HG03439 (cell line): Measurements from ENCODE around the gene HOXD13.

ENCODE experiments used
- ATAC-seq: cut with Tn5 transposase; IDR thresholded peaks from one replicate; pipeline ENCODE4 v1.9.1; 2021; ENCODE audit warnings: mild to moderate bottlenecking, moderate library complexity; ENCODE audit not compliant: unreplicated experiment

HOXD13 gene

DNA sequence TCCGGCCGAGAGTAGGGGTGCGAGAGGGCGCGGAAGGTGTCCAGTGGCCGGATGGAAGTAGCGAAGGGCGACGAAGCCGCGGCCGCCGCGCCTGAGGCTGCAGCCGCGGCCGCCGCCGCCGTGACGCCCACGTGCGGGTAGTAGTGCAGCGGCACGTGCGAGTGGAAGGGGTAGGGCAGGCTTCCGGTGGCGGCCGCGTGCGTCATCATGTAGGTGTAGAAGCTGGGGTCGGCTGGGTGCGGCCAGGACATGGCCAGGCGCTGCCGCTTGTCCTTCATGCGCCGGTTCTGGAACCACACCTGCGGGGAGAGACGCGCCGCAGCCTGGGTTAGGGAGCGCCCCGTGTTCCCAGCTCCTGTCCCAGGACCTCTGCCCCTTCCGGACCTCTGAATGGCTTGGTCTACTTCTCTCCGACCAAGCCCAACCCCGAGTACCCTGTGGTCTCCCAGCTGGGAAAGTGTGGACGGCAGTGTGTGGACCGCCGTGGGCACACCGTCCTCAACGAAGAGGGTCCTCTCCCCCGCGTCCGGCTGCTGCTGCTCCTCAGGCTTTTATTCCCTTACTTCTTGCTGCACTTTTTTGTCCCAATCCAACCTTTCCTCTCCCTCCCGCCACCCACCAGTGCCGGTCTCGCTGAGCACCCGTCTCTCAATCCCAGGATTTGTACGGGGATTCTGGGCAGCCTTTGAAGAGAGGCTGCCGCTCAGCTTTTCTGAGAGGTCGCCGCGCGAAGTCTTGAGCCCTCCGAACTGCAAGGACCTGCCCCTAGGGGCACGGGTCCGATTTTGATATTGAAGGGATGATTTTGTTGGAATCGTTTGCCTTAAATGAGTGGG is 11.8 kb upstream of the HOXD13 start:
- no peak for ATAC-seq

DNA sequence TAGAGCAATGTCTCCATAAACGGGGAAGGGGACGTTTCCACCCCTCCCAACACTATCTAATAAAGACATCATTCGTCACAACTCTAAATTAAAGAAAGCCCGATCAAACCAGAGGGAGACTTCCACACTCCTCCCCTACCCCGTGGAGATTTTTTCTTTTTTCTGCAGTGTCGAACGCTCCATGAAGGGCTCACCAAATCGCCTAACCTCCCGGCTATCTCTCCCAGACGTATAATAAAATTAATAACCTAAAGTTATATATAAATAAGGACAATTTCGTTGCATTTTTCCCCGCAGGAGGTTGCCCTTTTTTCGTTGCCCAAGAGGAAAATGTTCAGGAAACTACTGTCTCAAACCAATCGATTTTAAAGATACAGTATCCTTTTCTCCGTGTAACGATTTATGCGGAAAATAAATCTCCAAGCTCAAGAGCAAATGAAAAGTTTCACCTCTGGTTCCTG is 11.1 kb upstream of the HOXD13 start:
- ATAC-seq, result no peak

DNA sequence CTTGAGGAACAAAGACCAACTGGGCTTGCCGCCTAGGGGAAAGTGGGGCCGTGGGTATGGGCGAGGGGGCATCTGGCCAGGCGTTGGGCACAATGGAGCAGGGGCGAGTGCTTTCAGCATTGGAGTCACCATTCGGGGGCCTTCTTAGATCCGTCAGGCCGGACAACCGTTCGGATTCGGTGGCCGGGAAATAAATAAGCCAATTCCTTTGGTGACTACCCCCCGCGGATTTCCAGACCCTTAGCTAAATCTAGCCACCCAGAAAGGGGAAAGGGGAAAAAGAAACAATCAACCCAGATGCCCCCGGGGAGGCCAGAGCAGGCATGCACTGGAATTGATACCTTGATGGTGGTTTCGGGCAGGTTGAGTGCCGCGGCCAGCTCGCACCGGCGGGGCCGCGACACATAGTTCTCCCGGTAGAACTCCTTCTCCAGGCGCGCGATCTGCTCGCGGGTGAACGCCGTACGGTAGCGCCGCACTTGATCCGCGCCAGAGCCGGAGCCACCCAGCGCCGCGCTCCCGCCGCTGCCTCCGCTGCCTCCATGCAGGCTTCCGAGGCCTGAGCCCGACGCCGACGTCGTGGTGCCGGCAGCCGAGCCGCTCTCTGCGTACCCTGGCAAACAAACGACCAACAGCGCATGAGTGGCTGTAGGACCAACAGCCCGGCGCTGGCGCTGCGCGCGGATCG is 10.5 kb upstream of the HOXD13 start:
- ATAC-seq, result no peak

DNA sequence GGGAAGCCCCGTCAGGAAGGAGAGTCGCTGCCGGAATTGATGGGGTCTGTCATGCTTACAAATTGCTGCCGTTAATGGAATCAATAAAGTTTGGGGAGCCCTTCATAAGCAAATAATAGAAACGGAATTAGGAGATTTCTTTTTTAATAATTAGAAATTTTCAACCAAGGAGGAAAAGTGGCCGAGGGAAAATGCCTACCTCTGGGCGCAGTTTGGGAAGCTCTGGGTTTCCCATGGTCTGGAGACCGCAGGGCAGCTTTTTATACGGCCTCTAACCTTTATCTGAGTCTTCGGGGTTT is 10.0 kb upstream of the HOXD13 start:
- no peak for ATAC-seq

DNA sequence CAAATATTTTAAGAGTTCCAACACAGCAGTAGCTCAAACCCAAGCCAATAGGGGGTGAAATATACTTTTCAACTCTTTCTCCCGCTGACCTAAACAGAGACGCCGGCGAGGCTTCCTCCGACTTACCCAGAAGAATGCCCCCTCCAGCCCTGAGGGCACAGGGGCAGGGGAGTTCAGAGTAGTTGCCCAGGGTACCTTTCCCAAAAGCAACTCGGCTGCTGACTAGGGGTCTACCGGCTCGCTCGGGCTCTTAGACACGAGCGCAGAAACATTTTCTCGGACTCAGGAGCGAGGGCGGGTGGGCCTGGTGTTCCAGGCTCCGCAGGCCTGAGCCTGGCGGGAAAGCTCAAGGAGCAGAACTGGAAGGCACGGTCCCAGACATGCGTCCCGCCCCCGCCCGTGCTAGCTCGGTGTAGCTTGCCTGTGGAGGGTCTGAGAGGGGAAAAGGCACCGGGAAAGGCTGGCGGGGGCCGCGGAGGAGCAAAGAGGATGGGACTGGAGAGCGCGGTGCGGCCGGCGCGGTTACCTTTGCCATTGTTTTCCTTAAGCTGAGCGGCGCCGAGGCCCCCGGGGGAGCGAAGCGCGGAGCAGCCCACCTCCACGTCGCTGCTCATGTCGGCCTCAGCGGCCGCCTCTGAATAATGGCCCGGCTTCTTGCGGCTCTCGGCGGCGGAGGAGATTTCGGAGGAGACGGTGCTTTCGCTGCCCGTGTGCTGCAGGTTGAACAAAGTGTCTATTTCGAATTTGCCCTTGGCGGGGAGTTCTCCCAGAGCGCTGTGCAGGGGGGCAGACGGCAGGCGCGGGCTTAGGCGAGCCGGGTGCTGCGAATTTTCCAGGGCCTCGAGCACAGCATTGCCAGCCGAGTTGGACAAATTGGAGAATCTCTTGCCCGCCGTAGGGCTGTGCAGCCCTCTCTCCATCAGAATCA is 9.4 kb upstream of the HOXD13 start:
- ATAC-seq, result no peak

DNA sequence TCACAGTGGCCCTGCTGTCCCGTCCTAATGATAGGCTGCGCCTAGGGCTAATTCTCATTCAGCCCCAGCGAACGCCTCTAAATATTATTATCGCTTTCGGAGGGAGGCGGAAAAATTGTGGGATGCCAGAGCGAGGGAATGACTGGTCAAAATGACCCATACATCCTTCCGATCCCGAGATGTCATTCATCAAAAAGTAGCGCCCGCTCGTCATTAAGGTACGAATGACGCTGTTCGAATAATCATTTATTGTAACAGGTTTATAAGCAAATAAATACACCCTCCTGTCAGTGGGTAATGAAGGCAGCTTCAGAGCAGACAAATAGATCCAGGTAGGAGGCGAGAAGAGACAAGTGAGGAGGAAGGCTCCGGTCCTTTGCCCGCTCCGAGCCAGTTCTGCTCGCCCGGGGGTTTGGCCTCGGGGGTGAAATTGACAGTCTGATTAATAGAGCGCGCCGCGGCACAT is 8.7 kb upstream of the HOXD13 start, which contains the start of gene EVX2:
EVX2 (minus strand) TSS at position 167 of the 466 bp plus-strand sequence. CDS start 186 bp downstream, outside the sequence.
- ATAC-seq, result no peak

DNA sequence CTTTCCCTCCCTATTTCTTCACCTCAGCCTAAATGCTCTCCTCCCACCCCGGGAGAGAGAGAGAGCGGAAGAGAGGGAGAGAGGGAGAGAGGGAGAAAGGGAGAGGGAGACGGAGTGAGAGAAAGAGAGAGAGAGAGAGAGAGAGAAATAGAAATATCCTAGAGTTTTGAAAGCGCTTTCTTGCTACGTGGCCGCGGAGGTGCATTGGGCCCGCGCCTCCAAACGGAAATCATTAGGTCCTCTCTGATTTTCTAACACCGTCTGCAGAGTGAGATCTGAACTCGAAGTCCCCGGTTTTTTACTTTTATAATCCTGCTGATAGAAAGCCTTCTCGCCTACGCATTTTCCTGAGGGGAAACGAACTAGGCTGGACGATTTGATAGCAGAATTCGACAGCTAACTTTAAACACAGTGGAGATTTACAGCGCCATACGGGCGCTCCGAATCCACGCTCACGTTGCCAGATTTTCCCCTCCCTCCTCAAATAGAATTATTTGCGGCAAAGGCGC is 7.9 kb upstream of the HOXD13 start:
- no peak for ATAC-seq

DNA sequence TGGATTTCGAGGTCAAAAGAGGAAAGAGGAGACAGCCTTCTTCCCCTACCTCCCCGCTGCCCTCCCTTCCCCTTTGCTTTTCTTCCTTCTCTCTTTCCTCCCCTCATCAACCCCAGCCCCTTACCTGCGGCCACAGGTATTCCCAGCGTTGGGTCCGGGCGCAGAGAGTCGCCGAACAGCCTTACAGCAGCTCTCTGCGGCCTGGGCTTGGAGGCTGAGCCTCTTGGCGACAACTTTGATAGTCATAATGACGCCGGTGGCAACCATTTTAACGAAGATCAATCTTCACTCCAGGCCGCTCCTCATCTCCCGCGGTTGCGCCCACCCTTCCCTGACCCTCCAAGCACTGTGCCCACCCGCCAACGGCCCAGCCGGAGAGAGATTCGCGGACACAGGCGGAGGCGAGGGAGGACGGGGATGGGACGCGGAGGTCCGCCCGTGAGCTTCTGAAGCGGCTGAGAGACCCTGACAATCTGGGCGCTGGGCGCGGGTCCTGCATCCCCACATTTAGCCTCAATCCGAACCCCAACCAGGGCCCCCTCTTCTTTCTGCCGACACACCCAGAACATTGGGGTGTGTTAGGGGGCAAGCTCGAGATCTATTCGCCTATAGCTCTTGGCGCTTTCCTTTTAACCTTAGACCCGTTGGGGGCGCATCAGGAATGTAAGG is 7.3 kb upstream of the HOXD13 start:
- no peak for ATAC-seq

DNA sequence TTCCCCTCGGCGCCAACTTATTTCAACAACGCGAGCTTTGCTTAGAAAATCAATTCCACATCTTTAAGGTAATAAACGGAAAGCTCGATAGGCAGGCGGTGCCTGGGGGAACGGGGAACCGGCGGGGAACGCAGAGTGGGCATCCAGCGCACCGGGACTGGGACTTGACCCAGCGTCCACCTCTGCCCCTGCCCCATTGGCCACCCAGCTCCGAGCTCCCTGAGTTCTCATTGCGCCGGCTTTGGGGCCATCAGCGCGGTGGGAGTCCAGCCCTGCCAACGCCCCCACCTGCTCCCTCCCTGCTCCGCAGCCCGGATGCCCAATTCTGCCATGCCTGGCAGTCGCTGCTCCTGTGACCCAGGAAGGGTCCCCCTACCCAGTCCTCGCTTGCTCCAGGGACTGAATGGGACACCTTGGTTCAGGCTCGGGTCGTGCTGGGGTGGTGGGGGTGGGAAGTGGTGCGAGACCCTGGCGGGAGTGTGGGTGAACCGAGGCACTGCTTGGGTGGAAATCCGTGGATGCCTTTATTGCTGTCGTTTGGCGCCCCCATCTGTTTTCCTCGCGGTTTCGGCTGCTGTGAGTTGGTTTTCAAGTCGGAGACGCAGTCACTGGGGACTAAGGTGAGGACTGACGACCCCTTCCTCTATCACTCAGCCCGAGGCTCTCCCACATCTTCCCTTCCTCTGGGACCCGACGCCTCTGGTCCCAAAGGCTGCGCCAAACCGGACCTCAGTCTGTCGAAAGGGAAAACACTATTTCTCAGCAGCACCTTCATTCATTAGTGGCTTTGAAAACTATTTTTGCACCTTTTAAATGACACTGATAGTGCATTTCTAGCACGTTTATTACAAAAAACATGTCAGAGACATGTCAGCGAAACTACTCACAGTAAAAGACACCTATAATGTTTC is 6.4 kb upstream of the HOXD13 start:
- no peak for ATAC-seq

DNA sequence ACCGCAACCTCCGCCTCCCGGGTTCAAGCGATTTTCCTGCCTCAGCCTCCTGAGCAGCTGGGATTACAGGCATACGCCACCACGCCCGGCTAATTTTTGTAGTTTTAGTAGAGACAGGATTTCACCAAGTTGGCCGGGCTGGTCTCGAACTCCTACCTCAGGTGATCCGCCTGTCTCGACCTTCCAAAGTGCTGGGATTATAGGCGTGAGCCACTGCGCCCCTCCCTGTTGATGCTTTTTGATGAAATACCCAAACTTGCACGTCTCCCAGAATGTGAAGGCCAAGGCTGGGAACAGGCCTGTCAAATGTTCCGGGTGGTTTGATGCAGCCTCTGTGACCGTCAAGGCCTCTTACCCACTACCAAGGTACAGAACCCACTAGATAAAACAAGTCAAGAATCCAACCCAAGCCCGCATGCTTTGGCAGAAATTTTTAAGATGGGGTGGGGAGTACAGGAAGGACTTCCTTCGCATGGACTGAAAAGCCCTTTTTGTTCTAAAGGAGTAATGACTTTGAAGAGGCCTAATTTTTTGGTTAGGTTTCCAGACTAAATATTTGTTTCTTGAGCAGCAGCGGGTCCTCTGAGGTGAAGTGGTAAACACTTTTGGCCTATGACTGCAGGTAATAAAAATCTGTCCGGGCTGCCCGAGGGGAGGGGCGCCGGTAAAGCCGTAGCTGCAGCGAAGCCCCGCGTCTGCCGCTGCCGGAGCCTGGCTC is 5.0 kb upstream of the HOXD13 start:
- ATAC-seq, result no peak

DNA sequence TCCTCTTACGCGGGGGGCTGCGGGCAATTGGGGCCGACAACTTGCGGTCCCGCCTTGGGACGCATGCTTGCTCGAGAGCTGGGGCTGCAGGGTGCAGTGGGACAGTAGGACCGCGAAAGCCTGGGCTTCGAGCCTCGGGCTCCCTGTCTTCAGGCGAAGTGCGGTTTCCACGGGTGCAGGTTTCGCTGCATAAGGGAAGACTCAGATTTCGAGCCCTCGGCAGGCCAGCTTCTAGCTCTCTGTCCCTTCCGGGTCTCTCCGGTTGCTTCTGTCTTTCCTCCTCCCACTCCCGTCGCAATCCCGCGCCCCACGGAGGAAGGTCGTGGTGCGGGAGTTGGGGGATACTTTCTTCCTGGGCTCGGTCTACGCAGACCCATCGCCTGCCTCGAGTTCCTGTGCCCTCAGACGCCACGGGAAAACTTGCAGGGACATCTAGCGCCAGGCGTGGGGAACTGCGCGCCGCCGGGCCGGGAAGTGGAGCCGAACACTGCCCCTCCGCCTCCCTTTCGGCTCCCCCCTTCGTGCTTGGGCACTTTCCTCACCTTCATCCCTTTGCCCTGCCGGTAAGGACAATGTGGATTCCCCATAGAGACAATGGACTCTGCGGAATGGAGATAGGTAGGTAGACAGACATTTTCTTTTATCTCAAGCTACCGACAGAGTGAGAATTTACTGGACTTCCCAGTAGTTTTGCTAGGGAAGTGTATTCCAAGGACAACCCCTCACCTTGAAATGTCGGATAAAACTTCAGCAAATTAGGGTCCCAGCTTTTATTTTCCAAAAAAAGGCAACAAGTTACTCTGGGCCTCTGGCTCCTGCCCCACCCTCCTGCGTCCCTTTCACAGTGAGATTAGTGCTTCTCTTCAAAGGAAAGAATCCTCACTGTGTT is 4.2 kb upstream of the HOXD13 start:
- no peak for ATAC-seq

DNA sequence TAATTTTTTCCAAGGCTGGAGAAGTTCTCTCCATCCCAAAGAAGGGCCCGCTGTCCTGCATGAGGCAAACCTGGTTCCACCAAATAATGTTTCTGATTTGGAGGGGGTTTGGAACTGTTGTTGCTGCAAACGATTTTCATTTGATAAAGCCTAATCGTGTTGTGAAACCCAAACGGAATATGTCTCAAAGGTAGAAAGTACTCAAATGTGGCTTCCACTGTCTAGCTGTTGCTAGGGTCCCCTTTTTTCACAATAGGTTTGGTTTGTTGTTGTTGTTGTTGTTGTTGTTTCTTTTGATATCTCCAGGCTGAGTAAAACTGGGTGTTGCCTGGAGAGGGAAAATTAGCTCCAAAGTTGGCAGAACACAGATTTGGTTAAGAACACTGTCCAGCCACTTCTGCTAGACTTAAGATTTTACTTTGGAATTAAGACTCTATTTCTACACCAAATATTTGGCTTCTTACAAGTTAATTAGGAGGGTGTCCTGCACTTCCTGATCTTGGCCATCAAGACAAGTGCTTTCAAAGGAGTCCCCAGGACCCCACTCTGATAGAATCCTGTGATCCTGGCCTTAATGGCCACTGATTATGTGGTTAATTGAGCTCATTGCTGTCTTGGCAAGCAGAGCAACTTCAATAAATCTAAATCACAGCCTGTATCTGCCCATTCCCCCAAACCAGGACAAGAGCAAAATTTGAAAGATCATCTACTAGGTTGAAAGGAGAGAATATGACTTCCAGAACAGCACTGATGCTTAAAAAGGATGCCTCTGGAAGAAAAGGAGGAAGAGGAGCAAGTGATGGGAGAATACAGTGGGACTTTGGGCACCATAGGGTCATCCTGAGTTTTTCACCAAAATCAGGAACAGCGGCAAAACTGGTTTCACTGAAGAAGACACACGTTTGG is 3.3 kb upstream of the HOXD13 start:
- ATAC-seq, result no peak

DNA sequence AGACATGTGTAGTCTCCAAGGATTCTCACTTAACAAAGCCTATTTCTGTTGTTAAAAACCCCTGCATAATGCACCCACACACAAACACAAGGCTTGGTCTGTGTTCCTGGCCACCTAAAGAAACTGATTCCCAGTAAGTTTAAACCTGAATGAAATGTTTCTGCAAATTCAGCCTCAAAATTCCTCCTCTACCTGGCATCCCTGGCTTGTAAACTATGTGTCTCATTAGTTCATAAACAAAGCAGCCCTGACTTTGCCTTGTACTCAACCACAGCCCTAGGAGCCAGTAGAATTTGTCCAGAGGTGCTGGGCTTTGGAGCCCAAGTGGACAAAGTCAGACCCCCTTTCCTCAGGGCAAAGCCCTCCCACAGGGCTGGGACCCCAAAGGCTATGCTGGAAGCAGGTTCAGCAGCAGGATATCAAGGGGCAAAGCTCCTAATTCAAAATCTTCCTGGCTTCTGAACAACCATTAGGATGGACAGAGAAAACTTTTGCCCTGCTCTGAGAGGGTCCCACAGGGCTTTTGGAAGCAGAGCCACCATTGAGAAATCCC is 2.6 kb upstream of the HOXD13 start:
- no peak for ATAC-seq

DNA sequence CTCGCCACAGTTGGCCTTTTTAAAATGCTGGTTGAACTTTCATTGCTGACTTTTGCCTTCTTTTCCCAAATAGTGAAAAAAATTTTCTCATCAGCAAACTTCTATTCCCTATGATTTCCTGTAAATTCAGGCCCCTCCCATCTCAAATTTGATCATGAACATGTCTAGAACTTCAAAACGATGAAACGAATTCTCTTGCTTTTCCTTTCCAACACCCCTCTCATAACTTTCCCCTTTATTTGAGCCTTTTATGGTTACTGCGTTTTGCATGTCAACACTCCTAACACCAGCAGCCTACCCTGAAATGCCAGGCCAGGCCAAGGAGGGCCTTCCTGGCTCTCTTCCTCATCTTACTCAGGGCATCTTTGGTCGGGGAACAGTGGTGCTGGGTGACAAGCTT is 1.7 kb upstream of the HOXD13 start:
- no peak for ATAC-seq

DNA sequence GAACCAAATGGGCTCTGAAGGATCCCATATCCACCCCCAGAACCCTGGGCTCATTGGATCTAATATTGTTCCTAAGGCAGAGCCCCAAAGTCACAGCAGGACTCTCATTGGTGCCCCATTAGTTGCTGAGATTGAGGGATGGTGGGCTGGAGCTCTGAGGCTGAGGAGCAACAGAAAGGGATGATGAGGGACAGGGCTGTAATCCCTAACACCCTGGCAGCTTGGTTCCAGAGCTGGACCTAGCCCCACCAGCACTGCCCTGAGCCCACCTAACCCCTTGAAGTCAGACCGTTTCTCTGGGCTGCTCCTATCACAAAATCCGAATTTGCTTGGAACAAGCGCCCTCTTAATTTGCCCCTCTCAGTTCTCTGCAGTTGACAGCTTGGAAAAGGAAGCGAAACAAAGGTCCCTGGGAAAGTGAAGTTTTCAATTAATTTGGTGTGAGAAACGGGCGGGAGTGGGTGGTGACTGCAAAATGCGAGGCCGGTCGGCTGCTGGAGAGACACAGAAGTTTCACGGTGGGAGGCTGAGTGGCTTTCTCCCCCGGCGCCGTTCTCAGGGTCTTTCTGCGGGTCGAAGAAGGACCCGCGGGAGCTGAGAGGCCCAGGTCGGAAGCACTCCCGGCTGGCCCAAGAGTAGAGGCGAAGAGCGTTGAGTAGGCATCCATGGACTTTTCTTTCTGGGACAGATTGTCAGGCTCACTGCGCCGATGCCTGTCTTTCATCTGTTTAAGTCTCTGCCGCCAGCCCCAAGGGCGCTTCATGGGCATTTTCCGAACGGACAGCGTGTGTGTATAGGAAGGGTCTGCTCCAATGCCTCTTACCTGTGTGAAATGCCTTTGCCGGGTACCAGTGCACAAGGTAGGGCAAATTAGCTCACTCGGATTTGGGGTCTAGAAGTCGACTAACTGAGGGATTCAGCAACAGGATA is 927 bp upstream of the HOXD13 start:
- ATAC-seq, result no peak
